Testis (tissue), 3 donors: Measurements from ENCODE around the gene DPH5. TPM values are rescaled to one million over a fixed set of nuclear protein-coding genes. Genes with fewer than 3 reads are reported as not detected.

Source experiments
- DNase-seq: peaks from one replicate; pipeline ENCODE4 v3.0.0-alpha.2; 2019
- H3K27ac ChIP-seq, 2 donors: fragments of 200-600 bp; sonication (generic); one replicate each; pipeline ENCODE4 v1.5.1; 2019
- H3K27me3 ChIP-seq: fragments of 200-600 bp; sonication (generic); one replicate; pipeline ENCODE4 v1.5.1; 2019
- H3K36me3 ChIP-seq: fragments of 200-600 bp; sonication (generic); one replicate; pipeline ENCODE4 v1.5.1; 2017; ENCODE audit warnings: low read depth; ENCODE audit errors: missing control alignments
- H3K4me1 ChIP-seq: fragments of 200-600 bp; sonication (generic); one replicate; pipeline ENCODE4 v1.5.1; 2019
- H3K4me3 ChIP-seq, 2 donors: fragments of 200-600 bp; sonication (generic); one replicate each; pipeline ENCODE4 v1.5.1; 2017 to 2019
- H3K9me3 ChIP-seq: fragments of 200-600 bp; sonication (generic); one replicate; pipeline ENCODE4 v1.5.1; 2017
- CTCF ChIP-seq, 3 experiments: fragments of 450-650 bp in 2 of 3; fragments of 200-600 bp in 1 of 3; sonication (generic) in 1 of 3; IDR thresholded peaks; one replicate each; pipeline ENCODE4 v1.5.1; 2016 to 2019; ENCODE audit warnings: antibody characterized with exemption in 3 of 3, mild to moderate bottlenecking in 2 of 3, moderate library complexity in 1 of 3
- POLR2A ChIP-seq: fragments of 450-650 bp; IDR thresholded peaks from one replicate; pipeline ENCODE4 v1.6.1; 2017; ENCODE audit warnings: antibody characterized with exemption, mild to moderate bottlenecking, moderate library complexity
- WGBS, 2 donors: methylation state at CpG; one replicate each; pipeline ENCODE4 v1.1.5; 2018; 5-methylcytosine and 5-hydroxymethylcytosine counted together
- intact Hi-C: fragments of 100-400 bp; cut with DNase I; formaldehyde crosslinking; loops from one replicate; pipeline ENCODE4 v1.15.1; 2023; ENCODE audit warnings: low total_unique reads
- polyA plus RNA-seq: library from polyadenylated mRNA; stranded (reverse); fragments of 350-450 nt; fragmentation: Illumina TruSeq; extraction: RNeasy Lipid Tissue Mini Kit (QIAGEN cat#74804); gene quantifications from one replicate; pipeline ENCODE4 v1.2.3, GENCODE V29; 2014; ENCODE audit warnings: low read depth, low replicate concordance; ENCODE audit not compliant: insufficient read depth
- total RNA-seq, 2 donors: library from RNA; depleted of rRNA; stranded (reverse); fragments of >200 nt; gene quantifications; one replicate each; pipeline ENCODE4 v1.2.3, GENCODE V29; 2016

Gene DPH5
- total and polyA plus RNA-seq, 3 donors from 2014 or later, result 18.2 to 26.9 (median 25.2) TPM

DNA sequence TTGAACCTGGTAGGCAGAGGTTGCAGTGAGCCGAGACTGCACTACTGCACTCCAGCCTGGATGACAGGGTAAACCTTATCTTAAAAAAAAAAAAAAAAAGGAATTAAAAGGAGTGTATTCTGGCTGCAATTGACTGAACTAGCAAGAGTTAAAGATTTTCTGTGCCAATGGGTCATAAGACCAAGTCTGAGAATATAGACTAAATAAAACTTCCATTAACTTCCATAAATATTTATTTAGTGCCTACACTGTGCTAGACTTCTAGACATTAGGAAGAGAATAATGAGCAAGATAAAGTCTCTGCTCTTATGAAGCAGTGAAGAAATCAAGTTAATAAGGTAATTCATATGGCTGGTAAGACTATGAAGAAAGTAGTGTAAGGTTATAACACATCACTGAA, 27.2 kb downstream of the DPH5 start:
- H3K9me3 ChIP-seq, result no peaks in the 10 kb centered on the region
- no peak for TF ChIP-seq CTCF (IDR thresholded peaks at IDR 0.05)
- TF ChIP-seq POLR2A, result no peak
- WGBS, 2 donors, result 100% methylated on average over 1 of the region's 1 CpG

DNA sequence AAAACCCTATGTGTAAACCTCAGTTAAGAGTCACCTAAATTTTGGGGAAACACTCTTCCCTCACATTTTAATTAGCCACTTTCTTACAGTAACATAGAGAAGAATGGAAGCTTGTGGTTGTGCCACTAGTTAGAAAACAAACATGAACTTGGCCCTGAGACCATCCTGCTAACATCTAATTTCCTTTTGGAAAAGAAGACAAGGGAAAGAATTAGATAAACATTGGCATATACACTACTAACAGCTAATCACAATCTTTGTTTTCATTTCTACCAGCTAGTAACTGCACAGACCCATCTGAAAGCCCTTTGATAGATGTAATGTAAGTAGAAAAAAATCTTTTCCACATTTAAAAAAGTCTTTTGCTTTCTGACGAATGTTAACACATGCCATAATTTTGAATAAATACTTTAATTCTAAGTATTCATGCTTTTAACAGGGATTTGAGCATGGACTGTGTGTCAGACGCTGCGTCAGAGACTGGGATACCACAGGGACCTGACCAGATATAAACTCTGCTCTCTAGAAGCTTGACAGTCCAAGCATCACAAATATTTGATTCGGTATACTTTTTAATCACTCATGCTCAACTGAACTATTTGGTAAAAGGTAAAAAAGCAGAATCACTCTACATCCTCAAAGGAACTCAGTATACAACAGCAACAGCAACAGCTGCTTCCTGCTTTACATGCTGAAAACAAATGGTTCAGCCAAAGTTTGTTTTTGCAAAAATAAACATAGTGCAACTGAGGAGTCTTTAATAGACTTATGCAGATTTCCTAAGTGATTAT, 30.2 kb downstream of the DPH5 start:
- Histone ChIP-seq H3K27ac (no peak overlapping the region), H3K9me3 (no peaks in the 10 kb centered on the region), H3K4me1 (no peaks in the 10 kb centered on the region), H3K4me3 (no peak overlapping the region), H3K27me3 (no peaks in the 10 kb centered on the region), H3K36me3 (no peaks in the 10 kb centered on the region)
- 56 to 57% methylated on average over 4 of the region's 4 CpGs for WGBS, 2 donors
- intact Hi-C loops, result no loop called here
- no peak for DNase-seq
- no peak for TF ChIP-seq CTCF (IDR thresholded peaks at IDR 0.05)
- TF ChIP-seq POLR2A, result no peak

More for the DNA sequence above, 27.2 kb downstream of the DPH5 start:
- Histone ChIP-seq H3K4me3 (no peak overlapping the region), H3K27ac (no peak overlapping the region), H3K36me3 (no peaks in the 10 kb centered on the region), H3K27me3 (no peaks in the 10 kb centered on the region), H3K4me1 (no peaks in the 10 kb centered on the region)
- intact Hi-C loops, result no loop called here
- DNase-seq, result no peak

GRCh38 chr1:100989306-100990077, 36.1 kb downstream of the DPH5 start:
- WGBS, 2 donors, result 66 to 69% methylated on average over 2 of the region's 2 CpGs
- Histone ChIP-seq H3K27ac (no peak overlapping the region), H3K36me3 (no peaks in the 10 kb centered on the region), H3K27me3 (no peaks in the 10 kb centered on the region), H3K4me1 (no peaks in the 10 kb centered on the region), H3K4me3 (no peak overlapping the region), H3K9me3 (no peaks in the 10 kb centered on the region)
- intact Hi-C loops, result no loop called here
- DNase-seq, result no peak
- TF ChIP-seq CTCF (IDR thresholded peaks at IDR 0.05) (no peak), POLR2A (no peak)

- no peak for DNase-seq
- no peak overlapping the region for H3K27ac ChIP-seq
- H3K36me3 ChIP-seq, result no peaks in the 10 kb centered on the region
- intact Hi-C loops, result no loop called here
- no peaks in the 10 kb centered on the region for H3K4me1 ChIP-seq
- no peaks in the 10 kb centered on the region for H3K9me3 ChIP-seq
- H3K27me3 ChIP-seq, result no peaks in the 10 kb centered on the region
- TF ChIP-seq POLR2A (no peak), CTCF (IDR thresholded peaks at IDR 0.05) (no peak)
- H3K4me3 ChIP-seq, result no peak overlapping the region
- 89 to 96% methylated on average over 3 of the region's 3 CpGs for WGBS, 2 donors
These were observed 37.5 kb downstream of the DPH5 start for GRCh38 chr1:100988121-100988520.
